Osteocyte (in vitro differentiated cells): ENCODE data around the gene PPP3CA. TPM values are rescaled to one million over a fixed set of nuclear protein-coding genes. Genes with fewer than 3 reads are reported as not detected.

ENCODE experiments used
- DNase-seq: peaks from one replicate; pipeline ENCODE4 v3.0.0; 2021; ENCODE audit warnings: mixed read lengths; ENCODE audit not compliant: unreplicated experiment; ENCODE audit errors: extremely low spot score
- H3K27ac Mint-ChIP-seq: one replicate; pipeline ENCODE4 v1.8.0; 2021; ENCODE audit warnings: mild to moderate bottlenecking, mixed read lengths; ENCODE audit not compliant: unreplicated experiment
- H3K27me3 Mint-ChIP-seq: one replicate; pipeline ENCODE4 v1.8.0; 2021; ENCODE audit warnings: mixed read lengths; ENCODE audit not compliant: unreplicated experiment
- H3K36me3 Mint-ChIP-seq: one replicate; pipeline ENCODE4 v1.8.0; 2021; ENCODE audit warnings: mixed read lengths; ENCODE audit not compliant: unreplicated experiment
- H3K4me1 Mint-ChIP-seq: one replicate; pipeline ENCODE4 v1.8.0; 2021; ENCODE audit warnings: mixed read lengths; ENCODE audit not compliant: unreplicated experiment
- H3K4me3 Mint-ChIP-seq: one replicate; pipeline ENCODE4 v1.8.0; 2021; ENCODE audit warnings: mild to moderate bottlenecking, moderate library complexity, mixed read lengths; ENCODE audit not compliant: unreplicated experiment
- H3K9me3 Mint-ChIP-seq: one replicate; pipeline ENCODE4 v1.8.0; 2021; ENCODE audit warnings: mixed read lengths; ENCODE audit not compliant: unreplicated experiment
- CTCF ChIP-seq: fragments of 200-600 bp; sonication (generic); IDR thresholded peaks from 2 replicates; pipeline ENCODE4 v1.5.0; 2021; ENCODE audit warnings: antibody characterized with exemption, mild to moderate bottlenecking, moderate library complexity
- total RNA-seq: library from RNA; stranded (reverse); gene quantifications from 2 replicates; pipeline ENCODE4 v1.2.1, GENCODE V29; 2021

PPP3CA gene
- total RNA-seq, 1 donor from 2014 or later, result 40.5 TPM

DNA sequence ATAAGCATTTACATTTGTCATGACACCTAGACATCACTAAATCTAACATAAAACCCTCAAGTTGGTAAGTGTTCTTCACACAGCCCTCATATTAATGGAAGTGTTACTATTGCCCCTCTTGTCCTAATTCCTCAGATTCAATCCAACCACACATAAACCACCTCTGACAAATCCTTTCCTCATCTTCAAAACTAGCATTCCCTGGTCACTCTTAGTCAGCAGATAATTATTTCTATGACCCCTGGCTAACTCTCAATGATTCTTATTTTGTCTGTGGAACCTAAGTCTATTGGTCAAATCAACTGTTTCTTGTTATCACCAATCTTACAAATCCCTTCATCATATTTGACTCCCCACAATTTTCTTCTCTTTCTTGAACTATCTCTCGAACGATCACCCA, 168.6 kb downstream of the PPP3CA start:
- Mint-ChIP-seq H3K27me3 (no peaks in the 10 kb centered on the region), H3K4me3 (no peak overlapping the region), H3K4me1 (no peaks in the 10 kb centered on the region), H3K36me3 (peaks cover 14% of the 10 kb centered on the region), H3K9me3 (peaks cover 9% of the 10 kb centered on the region), H3K27ac (no peak overlapping the region)
- TF ChIP-seq CTCF, result no peak
- no peak for DNase-seq

DNA sequence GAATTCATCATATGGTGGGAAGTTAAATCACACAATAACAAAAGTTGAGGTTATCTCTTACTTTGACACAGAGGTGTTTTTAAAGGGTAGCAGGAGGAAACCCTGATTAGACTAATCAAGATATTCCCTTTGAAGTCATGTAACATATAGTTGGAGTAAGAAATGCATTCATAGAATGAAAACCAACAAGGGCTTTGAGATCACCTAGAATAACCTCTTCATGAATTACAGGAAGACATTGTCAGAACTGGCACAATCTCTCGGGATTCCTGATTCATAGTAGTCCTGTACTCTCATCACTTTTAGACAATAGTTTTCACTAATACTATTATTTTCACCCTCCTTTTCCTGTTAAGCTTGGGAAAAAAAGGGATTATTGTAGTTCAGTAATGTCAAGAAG, 170.2 kb downstream of the PPP3CA start:
- H3K36me3 Mint-ChIP-seq, result peaks cover 2% of the 10 kb centered on the region
- no peaks in the 10 kb centered on the region for H3K4me1 Mint-ChIP-seq
- no peak for TF ChIP-seq CTCF
- H3K9me3 Mint-ChIP-seq, result peaks cover 2% of the 10 kb centered on the region
- H3K27me3 Mint-ChIP-seq, result no peaks in the 10 kb centered on the region
- no peak overlapping the region for H3K27ac Mint-ChIP-seq
- no peak overlapping the region for H3K4me3 Mint-ChIP-seq
- no peak for DNase-seq

- H3K36me3 Mint-ChIP-seq, result no peaks in the 10 kb centered on the region
- TF ChIP-seq CTCF, result no peak
- no peak overlapping the region for H3K27ac Mint-ChIP-seq
- DNase-seq, result no peak
- no peaks in the 10 kb centered on the region for H3K27me3 Mint-ChIP-seq
- H3K4me3 Mint-ChIP-seq, result no peak overlapping the region
- no peaks in the 10 kb centered on the region for H3K9me3 Mint-ChIP-seq
- no peaks in the 10 kb centered on the region for H3K4me1 Mint-ChIP-seq
These were observed 171.2 kb downstream of the PPP3CA start for GRCh38 chr4:101175896-101176676.

DNA sequence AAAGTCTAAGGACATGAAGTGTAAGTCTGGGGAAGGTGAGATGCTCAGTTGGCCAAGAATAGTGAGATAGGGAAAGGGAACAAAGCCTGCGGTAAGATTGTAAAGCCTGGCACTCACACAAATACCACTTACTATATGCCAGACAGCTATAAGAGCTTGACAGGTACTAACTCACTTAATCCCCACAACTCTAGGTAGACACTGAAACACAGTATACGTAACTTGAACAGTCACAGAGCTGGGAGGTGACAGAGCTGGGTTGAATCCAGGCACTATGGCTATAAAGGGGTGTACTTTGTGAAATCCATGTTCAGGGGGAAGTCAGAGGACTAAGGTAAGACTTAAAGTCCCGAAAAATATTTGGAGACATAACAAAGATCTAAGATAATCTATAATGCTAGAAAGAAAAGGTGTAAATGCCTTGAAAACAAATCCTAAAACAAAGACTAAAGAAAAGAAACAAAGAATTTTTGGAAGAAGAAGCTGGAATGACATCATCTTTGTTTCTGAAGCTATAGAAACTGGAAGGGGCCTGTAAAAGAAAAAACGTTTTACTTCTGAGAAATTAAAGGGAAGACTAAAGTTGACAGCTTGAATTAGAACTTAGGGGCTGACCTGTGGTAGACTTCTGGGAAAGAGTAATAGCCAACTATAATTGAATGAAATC, 172.5 kb downstream of the PPP3CA start:
- no peaks in the 10 kb centered on the region for H3K9me3 Mint-ChIP-seq
- H3K36me3 Mint-ChIP-seq, result no peaks in the 10 kb centered on the region
- no peaks in the 10 kb centered on the region for H3K27me3 Mint-ChIP-seq
- no peak for DNase-seq
- no peak for TF ChIP-seq CTCF
- no peak overlapping the region for H3K27ac Mint-ChIP-seq
- H3K4me1 Mint-ChIP-seq, result no peaks in the 10 kb centered on the region
- H3K4me3 Mint-ChIP-seq, result no peak overlapping the region

GRCh38 chr4:101172369-101172768, 175.0 kb downstream of the PPP3CA start:
- no peak for TF ChIP-seq CTCF
- DNase-seq, result no peak
- Mint-ChIP-seq H3K27me3 (no peaks in the 10 kb centered on the region), H3K4me3 (no peak overlapping the region), H3K27ac (no peak overlapping the region), H3K9me3 (no peaks in the 10 kb centered on the region), H3K36me3 (no peaks in the 10 kb centered on the region), H3K4me1 (no peaks in the 10 kb centered on the region)
